Astrocyte (in vitro differentiated cells and primary cell): ENCODE measurements around the gene WIF1.

Experiments
- CTCF ChIP-seq: IDR thresholded peaks from 2 replicates; pipeline ENCODE4 v1.5.1; 2011; ENCODE audit warnings: low read depth, mild to moderate bottlenecking, inconsistent platforms, low read length, moderate library complexity; ENCODE audit not compliant: insufficient read depth
- EZH2 ChIP-seq: IDR thresholded peaks from 2 replicates; pipeline ENCODE4 v1.6.1; 2012; ENCODE audit warnings: mild to moderate bottlenecking, low read length, inconsistent platforms; ENCODE audit not compliant: insufficient read depth

GRCh38 chr12:65126482-65126881, 5.4 kb upstream of the WIF1 start:
- no peak for TF ChIP-seq CTCF
- no peak for TF ChIP-seq EZH2
